HUES48 (cell line): Measurements from ENCODE around the gene PXDC1.

ENCODE experiments used
- H3K27ac ChIP-seq: one replicate; pipeline ENCODE4 v1.7.0; 2013; ENCODE audit warnings: low read depth, low read length, inconsistent platforms
- H3K27me3 ChIP-seq: 2 replicates; pipeline ENCODE4 v1.6.1; 2013; ENCODE audit warnings: mild to moderate bottlenecking, low read length; ENCODE audit not compliant: control insufficient read depth, insufficient read depth
- H3K36me3 ChIP-seq: 2 replicates; pipeline ENCODE4 v1.6.1; 2013; ENCODE audit warnings: low read length; ENCODE audit not compliant: control insufficient read depth, insufficient read depth
- H3K4me1 ChIP-seq: 2 replicates; pipeline ENCODE4 v1.6.1; 2013; ENCODE audit warnings: mild to moderate bottlenecking, low read length; ENCODE audit not compliant: control insufficient read depth, insufficient read depth
- H3K4me3 ChIP-seq: 2 replicates; pipeline ENCODE4 v1.5.1; 2013; ENCODE audit warnings: mild to moderate bottlenecking, low read depth, low read length
- H3K9ac ChIP-seq: 2 replicates; pipeline ENCODE4 v1.6.1; 2013; ENCODE audit warnings: mild to moderate bottlenecking, low read depth, low read length, moderate library complexity
- H3K9me3 ChIP-seq: 2 replicates; pipeline ENCODE4 v1.6.1; 2013; ENCODE audit warnings: low read length; ENCODE audit not compliant: control insufficient read depth, insufficient read depth

PXDC1 gene

GRCh38 chr6:3744901-3745470 lies 6.5 kb downstream of the PXDC1 start:
- peaks cover 23% of the 10 kb centered on the region for H3K27me3 ChIP-seq
- no peaks in the 10 kb centered on the region for H3K36me3 ChIP-seq
- no peaks in the 10 kb centered on the region for H3K9me3 ChIP-seq
- no peak overlapping the region for H3K27ac ChIP-seq
- peaks cover 26% of the 10 kb centered on the region for H3K4me1 ChIP-seq
- no peak overlapping the region for H3K4me3 ChIP-seq
- no peak overlapping the region for H3K9ac ChIP-seq

- H3K4me1 ChIP-seq: peaks cover 26% of the 10 kb centered on the region
- H3K9ac ChIP-seq: no peak overlapping the region
- no peaks in the 10 kb centered on the region for H3K9me3 ChIP-seq
- H3K27me3 ChIP-seq: peaks cover 17% of the 10 kb centered on the region
- no peak overlapping the region for H3K27ac ChIP-seq
- H3K4me3 ChIP-seq: no peak overlapping the region
- H3K36me3 ChIP-seq: no peaks in the 10 kb centered on the region
Measured at GRCh38 chr6:3744211-3744900, 7.2 kb downstream of the PXDC1 start.

DNA sequence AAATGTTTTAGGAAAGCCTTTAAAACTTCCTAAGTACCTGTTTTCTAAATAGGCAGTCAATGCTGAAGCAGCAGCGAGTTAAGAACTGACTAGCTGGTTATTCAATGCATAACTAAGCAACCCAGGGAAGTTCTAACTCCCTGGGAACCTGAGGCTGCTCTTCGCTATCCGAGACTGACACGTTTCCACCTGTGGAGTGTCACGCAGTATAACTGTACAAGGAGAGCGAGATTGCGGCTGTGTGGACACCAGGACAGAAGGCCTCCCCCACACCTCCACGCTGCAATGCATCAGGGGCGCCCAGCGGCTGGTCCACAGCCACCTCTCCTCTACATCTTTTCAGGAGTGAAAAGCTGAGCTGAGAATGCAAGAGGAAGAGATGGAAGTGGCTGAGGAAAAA lies 8.0 kb downstream of the PXDC1 start:
- Histone ChIP-seq H3K27ac (no peak overlapping the region), H3K36me3 (no peaks in the 10 kb centered on the region), H3K9me3 (no peaks in the 10 kb centered on the region), H3K4me3 (no peak overlapping the region), H3K4me1 (peaks cover 26% of the 10 kb centered on the region), H3K27me3 (peaks cover 9% of the 10 kb centered on the region; the same call in 1 of the 2 replicates), H3K9ac (no peak overlapping the region)

- Histone ChIP-seq H3K9ac (no peak overlapping the region), H3K4me1 (peaks cover 26% of the 10 kb centered on the region), H3K4me3 (peak overlapping the region; percentile 46), H3K27me3 (peaks cover 7% of the 10 kb centered on the region; the same call in 1 of the 2 replicates), H3K9me3 (no peaks in the 10 kb centered on the region), H3K36me3 (no peaks in the 10 kb centered on the region), H3K27ac (no peak overlapping the region)
Measured at GRCh38 chr6:3742426-3743344, 8.8 kb downstream of the PXDC1 start.

DNA sequence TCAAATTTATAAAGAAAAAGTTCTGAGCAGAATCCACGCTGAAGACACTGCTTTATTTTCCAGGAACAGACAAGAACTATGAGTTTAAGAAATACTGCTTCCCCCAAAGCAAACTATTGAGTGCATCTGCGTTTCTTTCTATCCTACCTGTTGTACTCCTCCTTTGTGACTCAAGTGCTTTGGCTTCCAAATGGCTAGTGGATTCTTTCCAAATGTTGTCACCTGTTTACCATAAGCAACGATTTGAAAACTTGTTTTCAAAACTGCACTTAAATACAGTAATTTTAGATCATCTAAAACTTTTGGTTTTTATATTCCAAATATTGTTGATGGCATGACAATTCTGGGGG lies 9.5 kb downstream of the PXDC1 start:
- no peak overlapping the region for H3K27ac ChIP-seq
- peak overlapping the region; percentile 46 for H3K4me3 ChIP-seq
- no peaks in the 10 kb centered on the region for H3K36me3 ChIP-seq
- H3K9ac ChIP-seq: no peak overlapping the region
- H3K27me3 ChIP-seq: peaks cover 7% of the 10 kb centered on the region; the same call in 1 of the 2 replicates
- H3K4me1 ChIP-seq: peaks cover 26% of the 10 kb centered on the region
- no peaks in the 10 kb centered on the region for H3K9me3 ChIP-seq

GRCh38 chr6:3741477-3741871 lies 10.0 kb downstream of the PXDC1 start:
- Histone ChIP-seq H3K4me1 (peaks cover 26% of the 10 kb centered on the region), H3K4me3 (no peak overlapping the region), H3K9ac (no peak overlapping the region), H3K9me3 (no peaks in the 10 kb centered on the region), H3K27me3 (peaks cover 7% of the 10 kb centered on the region; the same call in 1 of the 2 replicates), H3K36me3 (no peaks in the 10 kb centered on the region), H3K27ac (no peak overlapping the region)

DNA sequence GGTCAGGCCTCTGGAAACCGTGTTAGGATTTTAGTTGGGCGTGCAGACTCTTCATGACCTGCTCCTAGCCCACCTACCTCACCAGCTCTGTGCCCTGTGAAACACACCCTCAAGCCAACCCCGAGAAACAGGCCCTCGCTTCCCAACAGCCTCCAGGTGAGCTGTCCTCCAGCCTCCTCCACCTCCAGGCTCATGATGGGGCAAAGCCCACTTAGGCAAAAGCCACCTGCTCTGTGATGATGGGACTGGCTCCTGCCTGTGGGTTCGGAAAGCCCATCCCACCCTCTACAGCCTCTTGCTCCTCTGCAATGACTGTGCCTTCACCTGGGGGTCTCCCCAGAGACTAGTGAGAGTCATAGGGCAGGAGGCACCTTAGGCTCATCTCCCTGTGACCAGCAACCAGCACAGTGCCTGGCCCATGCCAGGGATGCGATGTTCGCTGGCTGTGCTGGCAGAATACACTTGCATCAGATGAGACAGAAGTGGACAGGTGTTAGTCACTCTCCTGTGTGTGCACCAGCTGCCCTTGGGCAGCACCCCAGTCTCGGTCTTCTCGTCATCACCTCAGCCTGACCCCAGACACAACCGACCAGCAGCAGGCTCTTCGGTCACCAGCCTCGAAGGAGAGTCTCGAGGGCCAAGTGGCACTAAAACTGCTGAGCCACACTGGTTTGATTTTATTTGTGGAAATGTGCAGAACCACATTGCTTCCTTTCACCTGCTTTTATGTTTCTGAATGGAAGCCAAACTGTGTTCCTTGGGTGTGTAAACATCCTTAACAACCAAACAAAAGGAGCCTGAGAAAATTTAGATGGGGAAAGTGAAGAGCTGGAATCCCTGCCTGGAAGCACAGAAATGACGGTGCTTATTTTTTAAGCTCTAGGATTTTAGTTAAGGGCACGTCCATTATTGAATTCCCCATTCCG lies 10.7 kb downstream of the PXDC1 start:
- H3K27ac ChIP-seq: no peak overlapping the region
- H3K27me3 ChIP-seq: peaks cover 7% of the 10 kb centered on the region; the same call in 1 of the 2 replicates
- no peak overlapping the region for H3K9ac ChIP-seq
- H3K4me1 ChIP-seq: peaks cover 26% of the 10 kb centered on the region
- H3K4me3 ChIP-seq: no peak overlapping the region
- H3K9me3 ChIP-seq: no peaks in the 10 kb centered on the region
- no peaks in the 10 kb centered on the region for H3K36me3 ChIP-seq

DNA sequence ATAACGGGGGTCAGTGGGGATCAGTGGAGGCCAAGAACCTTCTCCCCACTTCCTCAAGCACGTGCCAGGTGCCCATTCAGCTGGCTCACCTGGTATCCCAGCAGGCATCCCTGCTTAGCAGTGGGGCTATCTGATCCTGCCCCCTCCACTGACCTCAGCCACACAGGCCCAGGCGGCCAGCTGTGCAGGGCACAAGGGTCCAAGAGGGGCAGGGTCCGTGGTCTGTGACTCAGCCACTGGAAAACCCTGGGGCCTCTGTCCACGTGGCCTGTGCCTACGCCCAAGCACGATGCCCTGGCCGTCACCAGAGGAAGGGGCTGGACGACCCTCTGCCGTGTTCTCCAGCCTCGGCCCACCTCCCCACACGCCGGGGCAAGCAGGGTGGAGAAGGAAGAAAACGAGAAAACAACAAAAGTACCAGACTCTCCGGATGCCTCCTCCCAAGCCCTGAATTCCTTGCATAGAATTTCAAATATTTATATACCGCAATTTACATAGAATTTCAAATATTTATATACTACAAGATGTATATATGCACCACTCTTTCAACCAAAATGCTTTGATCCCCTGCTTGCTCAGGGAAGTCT lies 12.1 kb downstream of the PXDC1 start:
- Histone ChIP-seq H3K4me3 (no peak overlapping the region), H3K9me3 (peaks cover 4% of the 10 kb centered on the region; the same call in 1 of the 2 replicates), H3K36me3 (no peaks in the 10 kb centered on the region), H3K9ac (no peak overlapping the region), H3K27ac (no peak overlapping the region), H3K27me3 (peaks cover 7% of the 10 kb centered on the region; the same call in 1 of the 2 replicates), H3K4me1 (peaks cover 26% of the 10 kb centered on the region)

DNA sequence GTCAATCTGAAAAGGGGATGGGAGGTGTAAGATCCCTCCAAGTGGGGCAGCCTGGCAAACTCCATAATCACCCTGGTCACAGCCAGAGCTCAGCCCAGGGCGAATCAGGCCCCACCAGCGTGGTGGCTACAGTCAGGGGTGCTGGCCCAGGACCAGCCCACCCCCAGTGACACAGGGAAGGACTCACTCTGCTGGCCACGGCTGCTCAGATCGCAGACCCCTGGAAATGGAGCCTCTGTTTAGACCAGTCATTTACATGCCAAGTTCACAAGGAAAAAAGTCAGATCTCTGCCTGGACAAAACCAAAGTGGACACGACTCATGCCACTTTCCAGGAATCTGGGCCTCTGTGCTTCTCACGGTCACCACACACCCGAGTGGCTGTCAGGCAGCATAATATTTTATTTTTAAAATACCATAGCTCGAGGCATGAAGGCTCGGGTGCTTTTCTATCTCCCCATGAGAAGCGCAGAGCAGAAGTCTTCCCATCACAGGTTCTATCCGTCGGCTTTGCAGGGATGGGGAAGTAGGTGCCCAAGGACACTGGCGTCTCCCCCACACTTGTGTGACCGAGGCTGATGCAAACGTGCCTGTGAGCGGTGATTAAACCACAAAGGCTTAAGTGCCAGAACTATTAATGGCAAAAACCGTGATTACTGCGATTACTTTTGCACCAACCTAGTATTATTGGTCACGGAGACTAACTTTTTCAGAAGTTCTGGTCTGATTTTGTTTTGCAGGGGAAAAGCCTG lies 13.0 kb downstream of the PXDC1 start:
- no peak overlapping the region for H3K9ac ChIP-seq
- peaks cover 26% of the 10 kb centered on the region for H3K4me1 ChIP-seq
- peaks cover 7% of the 10 kb centered on the region; the same call in 1 of the 2 replicates for H3K27me3 ChIP-seq
- H3K27ac ChIP-seq: no peak overlapping the region
- no peaks in the 10 kb centered on the region for H3K36me3 ChIP-seq
- no peak overlapping the region for H3K4me3 ChIP-seq
- H3K9me3 ChIP-seq: peaks cover 4% of the 10 kb centered on the region; the same call in 1 of the 2 replicates
